Naive B cell (primary cell): Measurements from ENCODE around the gene MAPKAPK3. TPM values are rescaled to one million over a fixed set of nuclear protein-coding genes. Genes with fewer than 3 reads are reported as not detected.

ENCODE experiments used
- ATAC-seq, 2 donors: fragments of 150-1000 bp; cut with Tn5 transposase; 2 replicates each; pipeline ENCODE4 v1.10.0; 2021; ENCODE audit warnings: low read depth in 2 of 2, mild to moderate bottlenecking in 2 of 2, moderate library complexity in 2 of 2
- DNase-seq: peaks from one replicate; pipeline ENCODE4 v3.0.0; 2022
- H3K27ac Mint-ChIP-seq, 6 donors: one replicate each; pipeline ENCODE4 v1.8.0; 2020 to 2022; ENCODE audit warnings: mild to moderate bottlenecking in 6 of 6, mixed read lengths in 6 of 6, moderate library complexity in 5 of 6, inconsistent platforms in 2 of 6
- H3K27me3 Mint-ChIP-seq, 3 donors: one replicate each; pipeline ENCODE4 v1.8.0; 2021 to 2022; ENCODE audit warnings: mixed read lengths in 3 of 3, mild to moderate bottlenecking in 1 of 3
- H3K36me3 Mint-ChIP-seq, 2 donors: one replicate each; pipeline ENCODE4 v1.8.0; 2020 to 2022; ENCODE audit warnings: mixed read lengths in 2 of 2, inconsistent platforms in 1 of 2, mild to moderate bottlenecking in 1 of 2
- H3K4me1 Mint-ChIP-seq, 3 donors: one replicate each; pipeline ENCODE4 v1.8.0; 2020 to 2022; ENCODE audit warnings: mixed read lengths in 3 of 3, inconsistent platforms in 1 of 3, mild to moderate bottlenecking in 1 of 3, moderate library complexity in 1 of 3
- H3K4me3 Mint-ChIP-seq, 8 donors: one replicate each; pipeline ENCODE4 v1.8.0; 2020 to 2022; ENCODE audit warnings: mild to moderate bottlenecking in 8 of 8, mixed read lengths in 8 of 8, moderate library complexity in 8 of 8, inconsistent platforms in 2 of 8
- H3K9me3 Mint-ChIP-seq, 7 donors: one replicate each; pipeline ENCODE4 v1.8.0; 2020 to 2022; ENCODE audit warnings: mixed read lengths in 7 of 7, mild to moderate bottlenecking in 5 of 7, inconsistent platforms in 2 of 7, moderate library complexity in 1 of 7
- polyA plus RNA-seq, 6 donors: library from polyadenylated mRNA; unstranded; fragments of 300-500 nt; fragmentation: Illumina TruSeq; gene quantifications; one replicate each; pipeline ENCODE4 v1.2.3, GENCODE V29; 2021; ENCODE audit warnings: low read depth in 6 of 6

MAPKAPK3 gene
- polyA plus RNA-seq, 6 donors from 2014 or later: 14.6 to 26.8 (median 19.3) TPM

DNA sequence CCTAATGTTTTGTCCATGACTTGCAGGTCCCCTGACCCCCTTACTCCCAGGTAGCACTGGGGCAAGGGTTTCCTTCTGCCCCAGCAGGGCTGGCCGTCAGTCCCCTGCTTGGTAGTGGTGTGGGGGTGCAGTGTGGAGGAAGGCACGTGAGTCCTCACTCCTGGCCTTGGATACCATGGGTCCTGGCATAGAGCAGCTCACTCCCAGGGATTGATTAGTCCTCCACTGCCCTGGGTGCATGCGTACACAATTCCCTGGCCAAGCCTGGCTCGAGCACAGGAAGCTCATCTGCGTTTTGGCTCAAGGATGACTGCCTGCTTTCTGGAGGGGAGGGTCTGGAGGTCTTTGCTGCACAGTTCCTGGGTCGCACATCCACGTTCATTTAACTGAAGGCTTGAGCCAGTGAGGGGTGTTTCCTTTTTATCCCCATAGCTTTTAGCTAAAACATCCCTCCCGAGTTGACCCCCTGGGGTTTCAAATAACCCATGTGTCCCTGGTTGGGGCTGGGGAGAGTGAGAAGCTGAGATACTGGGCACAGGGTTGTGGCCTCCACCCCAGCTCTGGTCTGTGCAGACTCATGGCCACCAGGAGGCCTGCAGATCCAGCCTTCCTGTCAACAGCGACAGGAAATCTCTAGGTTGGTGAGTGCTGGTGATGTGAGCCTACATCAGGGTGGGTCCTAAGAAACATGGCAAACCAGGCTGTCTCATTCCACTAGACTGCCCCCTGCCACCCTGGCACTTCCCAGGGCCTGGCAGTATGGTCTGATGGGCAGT is 36.1 kb upstream of the MAPKAPK3 start:
- no peaks in the 10 kb centered on the region for H3K4me1 Mint-ChIP-seq

DNA sequence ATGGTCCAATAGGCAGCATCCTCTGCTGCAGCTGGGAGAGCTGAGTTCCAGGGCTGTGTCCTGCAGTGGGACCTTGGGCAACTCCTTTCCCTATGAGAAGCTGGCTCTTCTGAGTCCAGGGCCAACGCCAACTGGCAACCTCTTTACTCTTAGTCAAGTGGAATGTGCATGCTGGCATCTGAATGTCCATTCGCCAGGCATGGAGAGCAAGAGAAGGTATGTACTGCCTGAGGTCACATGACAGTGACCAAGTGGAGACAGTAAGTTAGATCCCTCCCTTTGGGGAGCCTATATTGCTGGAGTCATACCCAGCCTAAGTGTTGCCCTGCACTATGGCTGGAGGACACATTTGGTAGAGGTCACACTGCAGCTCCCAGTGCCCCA is 35.5 kb upstream of the MAPKAPK3 start:
- Mint-ChIP-seq H3K36me3 (peaks cover 0 to 4% of the 10 kb centered on the region in 2 donors), H3K4me1 (no peaks in the 10 kb centered on the region), H3K27ac (no peak overlapping the region), H3K4me3 (no peak overlapping the region), H3K27me3 (no peaks in the 10 kb centered on the region), H3K9me3 (no peaks in the 10 kb centered on the region)
- DNase-seq (no peak), ATAC-seq (no peak)

More for the DNA sequence above, 36.1 kb upstream of the MAPKAPK3 start:
- no peak overlapping the region for H3K4me3 Mint-ChIP-seq
- DNase-seq (no peak), ATAC-seq (no peak)
- H3K27me3 Mint-ChIP-seq: no peaks in the 10 kb centered on the region
- peak overlapping the region in 1 of 6 donors; percentile 14 for H3K27ac Mint-ChIP-seq
- H3K36me3 Mint-ChIP-seq: peaks cover 0 to 4% of the 10 kb centered on the region in 2 donors
- H3K9me3 Mint-ChIP-seq: no peaks in the 10 kb centered on the region

DNA sequence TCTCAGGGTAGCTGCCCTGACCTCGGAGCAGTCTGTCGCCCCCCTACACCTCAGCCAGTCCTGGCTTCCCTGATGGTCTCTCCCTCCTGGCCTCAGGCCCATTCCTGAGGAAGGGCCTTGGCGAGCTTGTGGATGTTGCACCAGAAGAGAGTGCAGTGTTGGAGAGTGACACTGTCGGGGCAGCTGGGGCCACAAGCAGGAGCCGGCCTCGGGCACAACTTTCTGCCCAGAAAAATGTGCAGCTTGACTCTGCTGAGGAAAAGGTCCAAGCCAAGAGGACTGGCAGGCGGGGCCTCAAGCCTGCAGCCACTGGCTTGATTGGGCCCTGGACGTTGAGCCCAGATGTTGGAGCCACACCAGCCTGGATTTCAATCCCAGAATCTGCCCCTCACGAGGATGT is 34.9 kb upstream of the MAPKAPK3 start:
- Mint-ChIP-seq H3K9me3 (no peaks in the 10 kb centered on the region), H3K36me3 (peaks cover 0 to 4% of the 10 kb centered on the region in 2 donors), H3K4me1 (peaks cover 0 to under 1% (median 0%) of the 10 kb centered on the region in 3 donors), H3K4me3 (no peak overlapping the region), H3K27me3 (no peaks in the 10 kb centered on the region), H3K27ac (peak overlapping the region in 1 of 6 donors; percentile 45)
- no peak for ATAC-seq
- no peak for DNase-seq

DNA sequence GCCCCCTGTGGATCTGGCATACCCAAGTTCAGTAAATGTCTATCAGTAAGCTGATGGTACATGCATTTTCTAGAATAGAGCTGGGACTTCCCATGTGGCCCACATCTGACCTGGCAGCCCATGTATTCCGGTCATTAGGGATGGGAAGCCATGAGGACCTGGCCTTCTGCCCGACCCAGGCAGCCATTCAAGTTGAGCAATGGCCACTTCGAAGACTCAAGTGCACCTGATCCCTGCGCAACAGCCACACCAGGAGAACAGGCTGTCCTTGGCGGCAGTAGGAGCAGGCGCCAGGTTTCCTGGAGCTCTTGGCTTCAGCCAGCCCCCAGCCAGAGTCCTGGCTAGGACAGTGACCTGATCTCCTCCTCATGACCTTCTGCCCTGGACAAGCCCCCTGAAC is 33.1 kb upstream of the MAPKAPK3 start:
- Mint-ChIP-seq H3K27ac (peak overlapping the region in 2 of 6 donors; percentile 13 to 40), H3K36me3 (peaks cover 0 to 3% of the 10 kb centered on the region in 2 donors), H3K27me3 (no peaks in the 10 kb centered on the region), H3K4me1 (peaks cover 0 to 8% (median 6%) of the 10 kb centered on the region in 3 donors), H3K9me3 (no peaks in the 10 kb centered on the region), H3K4me3 (no peak overlapping the region)
- ATAC-seq: no peak
- DNase-seq: no peak

DNA sequence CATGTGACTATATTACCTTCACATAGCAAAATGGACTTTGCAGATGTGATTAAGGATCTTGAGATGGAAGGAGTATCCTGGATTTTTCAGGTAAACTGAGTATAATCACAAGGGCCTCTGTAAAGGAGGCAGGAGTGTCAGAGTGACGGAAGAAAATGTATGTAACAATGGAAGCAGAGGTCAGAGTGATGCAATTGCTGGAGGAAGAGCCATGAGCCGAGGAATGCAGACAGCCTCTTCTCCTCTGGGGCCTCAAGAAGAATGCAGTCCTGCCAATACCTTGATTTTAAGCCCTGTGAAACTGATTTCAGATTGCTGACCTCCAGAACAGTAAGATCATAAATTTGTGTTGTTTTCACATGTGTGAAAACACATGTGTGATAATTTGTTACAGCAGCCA is 32.6 kb upstream of the MAPKAPK3 start:
- peaks cover 0 to 8% (median 6%) of the 10 kb centered on the region in 3 donors for H3K4me1 Mint-ChIP-seq
- no peaks in the 10 kb centered on the region for H3K9me3 Mint-ChIP-seq
- ATAC-seq (no peak), DNase-seq (no peak)
- H3K27me3 Mint-ChIP-seq: no peaks in the 10 kb centered on the region
- H3K27ac Mint-ChIP-seq: peak overlapping the region in 2 of 6 donors; percentile 15 to 40
- no peak overlapping the region for H3K4me3 Mint-ChIP-seq
- no peaks in the 10 kb centered on the region for H3K36me3 Mint-ChIP-seq

DNA sequence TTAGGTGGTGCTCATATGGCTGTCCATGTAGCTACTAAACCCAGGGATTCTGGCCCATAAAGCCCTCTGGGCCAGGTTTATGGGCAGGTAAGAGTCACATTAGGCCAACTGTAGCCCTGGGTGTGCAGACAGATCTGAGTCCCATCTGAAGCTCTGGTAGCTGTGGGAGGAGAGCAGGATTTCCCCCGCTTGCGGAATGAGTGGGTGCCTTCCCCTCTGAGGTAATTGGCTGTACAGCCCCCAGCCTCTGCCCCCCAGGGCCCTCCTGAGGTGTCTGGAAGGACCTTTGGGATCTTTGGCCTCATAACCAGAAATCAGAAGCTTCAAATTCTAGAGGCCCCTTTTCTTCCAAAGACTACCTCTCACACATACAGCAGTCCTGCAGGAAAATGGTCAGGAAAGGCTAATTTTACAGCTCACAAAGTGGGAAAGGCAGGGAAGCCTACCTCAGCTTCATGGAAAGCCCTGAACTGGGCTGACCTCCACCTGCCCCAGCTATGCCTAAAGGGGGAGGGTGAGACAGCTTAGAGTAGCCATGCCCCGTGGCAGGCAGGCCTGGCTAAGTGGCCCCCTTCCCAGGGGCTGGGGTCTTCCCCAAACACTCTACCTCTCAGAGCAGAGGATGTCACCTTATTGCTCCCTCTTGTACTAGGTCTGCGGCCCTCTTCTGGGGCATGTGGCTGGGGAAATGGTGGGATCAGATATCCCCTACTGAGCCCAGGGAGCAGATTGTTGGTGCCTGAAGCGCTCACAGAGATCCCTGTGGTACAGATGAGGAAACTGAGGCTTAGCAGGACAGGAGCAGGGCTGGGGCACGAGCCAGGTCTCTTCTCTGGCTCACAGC is 30.8 kb upstream of the MAPKAPK3 start:
- Mint-ChIP-seq H3K27me3 (no peaks in the 10 kb centered on the region), H3K4me1 (peaks cover 6 to 21% (median 15%) of the 10 kb centered on the region in 3 donors), H3K27ac (peak overlapping the region in 2 of 6 donors; percentile 28 to 70), H3K36me3 (no peaks in the 10 kb centered on the region), H3K9me3 (no peaks in the 10 kb centered on the region), H3K4me3 (no peak overlapping the region)
- ATAC-seq (no peak), DNase-seq (no peak)

DNA sequence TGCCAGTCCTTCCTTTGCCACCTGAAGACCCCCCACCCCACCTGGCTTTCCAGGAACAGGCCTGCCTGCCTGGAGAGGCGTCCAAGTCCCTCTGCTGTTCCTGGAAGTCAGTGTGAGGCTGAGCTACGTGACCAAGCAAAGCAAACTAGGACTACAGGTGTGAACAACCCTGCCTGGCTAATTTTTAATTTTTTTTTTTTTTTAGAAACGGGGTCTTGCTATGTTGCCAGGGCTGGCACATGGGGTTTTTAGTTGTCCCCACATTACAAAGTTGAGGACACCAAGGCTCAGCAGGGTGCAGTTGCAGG is 30.2 kb upstream of the MAPKAPK3 start:
- Mint-ChIP-seq H3K27ac (peak overlapping the region in 1 of 6 donors; percentile 28), H3K27me3 (no peaks in the 10 kb centered on the region), H3K4me1 (peaks cover 6 to 26% (median 18%) of the 10 kb centered on the region in 3 donors), H3K9me3 (no peaks in the 10 kb centered on the region), H3K36me3 (no peaks in the 10 kb centered on the region), H3K4me3 (no peak overlapping the region)
- ATAC-seq: no peak
- DNase-seq: no peak

DNA sequence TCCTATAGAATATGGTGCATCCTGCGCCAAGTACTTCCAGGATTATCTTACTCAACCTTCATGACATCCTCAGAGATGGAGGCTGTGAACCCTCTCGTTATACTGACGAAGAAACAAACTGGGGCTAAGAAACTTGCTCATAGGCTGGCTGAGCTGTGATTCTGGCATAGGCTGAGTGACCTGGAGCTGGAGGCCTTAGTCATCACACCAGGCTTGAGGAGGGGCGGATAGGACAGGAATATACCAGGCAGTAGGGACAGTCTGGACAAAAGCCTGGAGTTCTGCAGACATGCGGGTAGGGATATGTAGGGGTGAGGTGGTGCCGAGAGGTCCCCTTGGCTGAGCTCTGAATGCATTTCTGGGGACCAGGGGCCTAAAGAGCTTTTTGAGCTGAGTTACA is 29.6 kb upstream of the MAPKAPK3 start:
- Mint-ChIP-seq H3K4me1 (peaks cover 9 to 31% (median 21%) of the 10 kb centered on the region in 3 donors), H3K36me3 (no peaks in the 10 kb centered on the region), H3K27me3 (no peaks in the 10 kb centered on the region), H3K27ac (peak overlapping the region in 4 of 6 donors; percentile 37 to 85 (median 68)), H3K9me3 (no peaks in the 10 kb centered on the region), H3K4me3 (peak overlapping the region in 2 of 8 donors; percentile 43 to 63)
- DNase-seq (no peak), ATAC-seq (no peak)

DNA sequence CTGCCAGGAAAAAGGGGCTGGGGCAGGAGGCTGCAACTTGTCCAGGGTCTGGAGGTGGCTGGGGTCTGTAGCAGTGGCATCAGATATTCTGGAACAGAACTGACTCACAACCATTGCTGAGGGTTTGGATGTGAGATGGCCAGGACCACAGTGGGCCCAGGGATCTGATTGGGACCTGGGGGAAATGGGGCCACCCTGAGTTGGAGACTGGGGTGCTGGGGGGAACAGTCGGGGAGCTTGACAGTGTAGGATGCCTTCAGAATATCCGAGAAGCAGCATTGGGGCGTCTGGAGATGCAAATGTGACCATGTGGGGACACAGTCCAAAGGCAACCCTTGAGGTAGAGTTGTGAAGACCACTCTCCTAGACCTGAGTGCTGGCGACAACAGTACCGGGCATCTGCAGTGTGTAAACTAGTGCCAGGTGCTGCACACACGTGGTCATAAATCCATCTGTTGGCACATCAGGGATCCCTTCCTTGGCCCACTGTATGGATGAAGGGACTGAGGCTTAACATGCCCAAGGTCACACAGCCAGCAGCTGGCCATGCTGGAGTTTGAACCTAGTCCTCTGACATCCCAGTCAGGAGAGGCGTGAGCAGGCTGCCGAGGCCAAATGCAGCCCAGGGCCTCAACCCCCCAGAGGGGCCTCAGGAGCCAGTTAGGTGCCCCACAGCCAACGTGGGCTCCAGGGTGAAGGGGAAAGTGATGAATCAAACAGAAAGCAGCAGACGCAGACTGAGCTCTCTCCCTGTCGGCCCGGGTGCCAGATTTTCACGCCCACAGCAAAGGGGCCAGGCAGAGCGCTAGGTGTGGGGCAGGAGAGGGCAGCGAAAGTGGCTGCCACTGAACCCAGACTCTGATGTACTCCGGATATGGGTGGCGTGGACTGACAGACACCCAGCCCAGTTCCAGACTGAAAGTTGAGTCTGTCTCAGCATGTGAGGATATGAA is 28.9 kb upstream of the MAPKAPK3 start:
- Mint-ChIP-seq H3K27me3 (no peaks in the 10 kb centered on the region), H3K4me1 (peaks cover 13 to 37% (median 28%) of the 10 kb centered on the region in 3 donors), H3K27ac (peak overlapping the region in 4 of 6 donors; percentile 52 to 75 (median 58)), H3K4me3 (peak overlapping the region in 1 of 8 donors; percentile 43), H3K36me3 (no peaks in the 10 kb centered on the region), H3K9me3 (no peaks in the 10 kb centered on the region)
- ATAC-seq (no peak), DNase-seq (no peak)

DNA sequence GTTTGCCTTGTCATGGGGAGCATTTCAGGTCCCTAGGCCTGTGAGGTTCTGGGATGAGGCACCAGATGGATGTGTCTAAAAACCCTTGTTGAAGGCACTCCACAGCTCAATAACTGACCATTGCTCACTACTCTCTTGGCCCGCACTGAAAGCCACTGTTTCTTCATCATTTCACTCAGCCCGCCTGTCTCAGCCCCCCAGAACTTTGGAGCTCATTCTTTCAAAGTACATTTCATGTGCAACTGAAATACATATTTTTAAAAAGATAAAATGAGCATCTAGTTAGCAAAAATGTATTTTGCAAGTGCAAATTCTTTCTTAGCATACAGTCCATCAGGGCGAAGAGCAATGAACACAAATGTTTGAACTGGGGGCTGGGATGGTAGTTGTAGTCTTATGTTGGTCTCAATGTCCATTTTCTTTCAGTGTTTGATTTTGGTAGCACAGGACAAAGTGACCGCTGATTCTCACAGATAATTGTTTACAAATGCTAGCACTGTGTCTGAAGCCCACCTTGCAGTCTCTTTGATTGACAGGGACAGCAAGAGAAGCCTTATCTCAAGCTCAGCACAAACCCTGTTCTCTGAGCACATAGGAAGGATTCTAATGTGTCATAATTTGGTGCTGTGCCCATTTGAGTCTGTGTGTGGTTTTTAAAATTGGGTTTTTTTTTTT is 28.1 kb upstream of the MAPKAPK3 start:
- H3K27ac Mint-ChIP-seq: peak overlapping the region in 2 of 6 donors; percentile 75 to 81
- no peaks in the 10 kb centered on the region for H3K27me3 Mint-ChIP-seq
- H3K4me1 Mint-ChIP-seq: peaks cover 13 to 37% (median 29%) of the 10 kb centered on the region in 3 donors

DNA sequence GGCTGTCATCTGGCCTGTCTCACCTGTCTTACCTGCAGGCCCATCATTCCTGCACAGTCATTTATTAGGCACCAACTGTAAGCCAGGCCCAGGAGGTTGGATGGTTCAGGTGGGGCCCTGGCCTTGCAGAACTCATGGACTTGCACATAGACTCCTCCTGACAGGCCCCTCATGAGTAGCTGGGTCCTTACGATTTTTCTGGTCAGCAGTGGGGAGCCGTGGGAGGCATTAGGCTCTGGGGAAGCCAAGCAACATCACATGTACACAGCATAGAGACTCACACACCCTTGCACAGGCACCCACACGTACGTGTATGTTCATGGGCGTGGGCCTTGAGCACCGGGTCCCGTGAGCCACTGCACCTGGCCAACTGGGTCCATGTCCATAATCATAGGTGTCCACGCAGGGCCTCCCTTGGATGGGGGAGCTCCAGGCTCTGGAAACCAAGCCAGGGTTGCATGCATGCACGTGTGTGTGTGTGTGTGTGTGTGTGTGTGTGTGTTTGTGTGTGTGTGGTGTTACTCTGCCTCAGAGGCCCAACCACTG is 25.7 kb upstream of the MAPKAPK3 start:
- ATAC-seq (no peak), DNase-seq (no peak)
- H3K4me3 Mint-ChIP-seq: peak overlapping the region in 7 of 8 donors; percentile 71 to 90 (median 81)
- no peaks in the 10 kb centered on the region for H3K27me3 Mint-ChIP-seq
- peak overlapping the region in 5 of 6 donors; percentile 84 to 97 (median 93) for H3K27ac Mint-ChIP-seq
- peaks cover 13 to 37% (median 29%) of the 10 kb centered on the region in 3 donors for H3K4me1 Mint-ChIP-seq
- no peaks in the 10 kb centered on the region for H3K9me3 Mint-ChIP-seq
- H3K36me3 Mint-ChIP-seq: no peaks in the 10 kb centered on the region

More for the DNA sequence above, 28.1 kb upstream of the MAPKAPK3 start:
- Mint-ChIP-seq H3K9me3 (no peaks in the 10 kb centered on the region), H3K36me3 (no peaks in the 10 kb centered on the region), H3K4me3 (no peak overlapping the region)
- no peak for DNase-seq
- no peak for ATAC-seq

DNA sequence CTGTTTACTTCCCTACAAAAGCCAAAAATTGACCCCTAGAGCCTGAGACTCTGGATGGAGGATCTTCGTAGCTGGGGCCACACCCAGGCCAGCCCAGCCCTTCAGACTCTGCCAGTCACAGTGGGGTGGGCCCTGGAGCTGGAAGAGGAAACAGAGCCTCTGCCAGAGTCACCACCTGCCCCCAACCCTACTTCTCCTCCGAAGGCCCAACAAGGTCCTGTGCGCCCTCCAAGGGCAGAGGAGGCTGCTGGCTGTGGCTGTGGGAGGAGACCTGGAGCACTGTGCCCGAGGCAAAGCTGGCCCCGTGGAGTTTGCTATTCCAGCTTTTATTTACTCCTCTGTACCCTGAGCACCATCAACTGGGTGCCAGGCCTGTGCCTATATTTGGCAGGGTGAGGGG is 24.4 kb upstream of the MAPKAPK3 start:
- Mint-ChIP-seq H3K4me3 (peak overlapping the region in 3 of 8 donors; percentile 15 to 35 (median 34)), H3K36me3 (no peaks in the 10 kb centered on the region), H3K4me1 (peaks cover 13 to 34% (median 24%) of the 10 kb centered on the region in 3 donors), H3K27me3 (no peaks in the 10 kb centered on the region), H3K9me3 (no peaks in the 10 kb centered on the region), H3K27ac (peak overlapping the region in 4 of 6 donors; percentile 39 to 89 (median 64))
- DNase-seq (no peak), ATAC-seq (no peak)
